Kidney capillary endothelial cell (primary cell): Measurements from ENCODE around the gene PXMP4.

Experiments used
- DNase-seq: peaks from one replicate; pipeline ENCODE4 v3.0.0-alpha.2; 2018; ENCODE audit warnings: low spot score

The PXMP4 gene

GRCh38 chr20:33654680-33655161, 65.4 kb downstream of the PXMP4 start:
- DNase-seq = no peak

- no peak for DNase-seq
Observed at GRCh38 chr20:33653900-33654596, 66.1 kb downstream of the PXMP4 start.

- DNase-seq = peak; percentile 39
Observed at GRCh38 chr20:33653218-33653899, 66.8 kb downstream of the PXMP4 start.
